Globus pallidus (tissue), 1 donor: Measurements from ENCODE around the gene MXRA5.
"Not testable (repeated sequence)": the region's sequence is repeated elsewhere in the genome, so short reads cannot be mapped to it uniquely, and the experiment has no call there.

Source experiments
- DNase-seq: peaks from one replicate; pipeline ENCODE4 v3.0.0-alpha.2; 2015; ENCODE audit warnings: low spot score

MXRA5 gene

DNA sequence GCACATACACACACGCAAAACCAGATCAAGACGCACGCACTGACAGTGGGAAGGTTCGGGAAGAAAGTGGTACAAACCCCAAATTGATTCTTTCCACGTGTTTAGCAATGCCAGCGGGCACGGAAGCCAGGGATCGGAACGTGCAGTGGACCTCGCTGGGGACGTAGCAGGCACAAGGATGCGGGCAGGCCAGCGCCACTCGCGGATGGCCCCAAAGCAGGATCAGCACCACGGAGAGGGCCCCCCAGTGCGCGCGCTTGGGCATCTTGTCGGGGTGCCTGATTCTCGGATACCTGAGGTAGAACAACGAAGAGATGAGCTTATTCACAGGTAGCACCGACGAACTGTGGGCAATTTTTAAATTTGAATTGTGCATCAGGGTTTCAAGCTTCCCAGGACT, 2.9 kb downstream of the MXRA5 start:
- DNase-seq: not testable (repeated sequence)

DNA sequence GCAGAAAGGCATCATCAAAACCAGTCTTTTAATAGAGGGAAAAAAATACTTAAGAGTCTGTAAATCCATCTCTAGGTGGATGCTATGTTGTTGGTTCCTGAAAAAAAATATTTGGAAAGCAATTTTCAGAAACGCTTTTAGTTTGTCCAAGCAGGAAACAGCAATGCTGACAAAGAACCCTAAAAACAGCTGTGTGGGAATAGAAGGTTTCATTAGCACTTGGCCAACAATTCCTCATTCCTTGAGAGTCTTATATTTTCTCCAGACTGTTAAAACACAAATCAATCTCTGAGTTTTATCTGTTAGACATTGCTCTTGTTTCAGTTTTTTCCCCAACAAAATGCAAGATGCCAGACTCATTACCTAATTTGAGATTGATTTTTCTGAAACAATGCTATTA, 6.4 kb downstream of the MXRA5 start:
- no peak for DNase-seq

DNA sequence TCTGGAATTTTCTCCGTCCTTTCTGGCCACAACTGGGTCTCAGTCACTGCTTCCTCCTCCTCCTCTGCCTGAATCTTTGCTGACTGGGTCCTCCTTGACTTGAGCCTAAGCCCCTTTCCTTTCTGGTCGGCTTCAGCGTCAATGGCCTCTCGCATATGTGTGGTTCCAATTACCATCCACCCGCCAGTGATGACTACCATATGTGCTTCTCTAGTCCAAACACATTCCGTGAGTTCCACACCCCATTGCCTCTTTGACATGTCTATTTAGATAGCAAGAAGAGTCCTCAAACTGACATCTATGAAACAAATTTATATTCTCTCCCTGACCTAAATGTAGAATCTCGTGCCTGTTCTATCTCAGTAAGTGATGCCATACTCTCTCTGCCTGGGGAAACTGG, 19.8 kb downstream of the MXRA5 start:
- DNase-seq: no peak

DNA sequence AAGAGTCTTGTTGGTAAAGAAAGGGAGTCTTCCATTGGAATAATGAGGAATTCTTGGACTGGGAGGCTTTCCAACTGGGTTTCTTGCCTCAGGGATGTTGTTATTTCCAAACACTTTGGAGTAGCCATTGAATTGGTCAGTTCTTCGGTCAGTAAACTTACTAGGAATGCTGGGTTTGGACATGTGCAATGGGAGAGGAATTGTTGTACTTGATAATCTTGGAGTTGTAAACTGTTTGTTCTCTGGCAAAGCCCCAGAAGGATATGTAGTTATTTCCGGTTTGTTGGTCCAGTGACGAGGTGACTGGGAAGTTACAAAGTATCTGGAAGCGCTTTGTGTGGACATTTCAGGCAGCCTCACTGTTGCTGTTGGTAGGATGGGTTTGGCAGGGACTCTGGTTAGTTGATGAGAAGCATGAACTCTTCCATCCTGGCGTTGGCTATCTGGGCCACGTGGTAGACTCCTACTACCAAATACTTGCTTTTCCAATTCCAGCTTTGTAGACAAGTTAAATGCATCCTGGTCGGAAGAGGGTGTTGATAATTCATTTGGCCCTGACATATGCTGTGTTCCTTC, 25.9 kb downstream of the MXRA5 start:
- no peak for DNase-seq

DNA sequence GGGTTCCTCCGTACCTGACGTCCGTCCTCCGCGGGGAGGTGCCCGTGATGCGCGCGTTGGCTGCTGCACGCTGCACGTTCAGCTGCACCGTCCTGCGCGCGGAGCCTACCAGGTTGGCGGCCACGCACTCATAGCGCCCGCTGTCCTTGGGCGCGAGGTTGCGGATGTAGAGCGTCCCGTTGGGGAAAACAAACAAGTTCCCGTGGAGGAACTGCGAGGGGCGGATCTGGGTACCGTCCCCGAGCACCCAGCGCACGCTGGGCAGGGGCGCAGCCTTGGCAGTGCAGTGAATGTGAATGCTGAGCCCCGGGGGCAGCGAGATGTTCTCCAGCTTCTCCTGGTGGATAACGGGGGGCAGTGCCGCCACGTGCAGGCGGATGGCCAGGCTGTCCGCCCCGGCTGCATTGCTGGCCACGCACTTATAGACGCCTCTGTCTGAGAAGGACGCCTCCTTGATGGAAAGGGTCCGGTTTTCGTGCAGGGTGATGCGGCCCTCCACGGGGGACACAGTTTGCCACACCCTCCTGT, 29.2 kb downstream of the MXRA5 start:
- DNase-seq: no peak

DNA sequence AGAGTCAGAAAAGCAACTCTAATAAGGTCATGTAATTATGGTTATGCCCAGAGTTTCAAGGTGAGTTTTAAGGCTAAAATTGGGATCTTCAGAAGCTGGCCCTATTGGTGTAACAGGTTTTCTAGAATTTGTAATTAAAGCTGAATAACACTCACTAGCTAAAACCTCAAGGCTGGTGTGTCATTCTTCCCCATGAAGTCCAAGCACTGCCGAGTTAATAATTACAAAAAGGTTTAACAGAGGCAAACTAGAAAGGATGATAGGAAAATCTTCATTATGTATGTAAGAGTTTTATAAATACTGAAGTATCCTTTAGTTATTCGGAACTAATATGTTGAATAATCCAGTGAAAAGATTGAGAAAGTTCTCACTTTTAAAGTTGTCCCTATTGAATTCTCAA, 34.3 kb downstream of the MXRA5 start:
- DNase-seq: no peak

DNA sequence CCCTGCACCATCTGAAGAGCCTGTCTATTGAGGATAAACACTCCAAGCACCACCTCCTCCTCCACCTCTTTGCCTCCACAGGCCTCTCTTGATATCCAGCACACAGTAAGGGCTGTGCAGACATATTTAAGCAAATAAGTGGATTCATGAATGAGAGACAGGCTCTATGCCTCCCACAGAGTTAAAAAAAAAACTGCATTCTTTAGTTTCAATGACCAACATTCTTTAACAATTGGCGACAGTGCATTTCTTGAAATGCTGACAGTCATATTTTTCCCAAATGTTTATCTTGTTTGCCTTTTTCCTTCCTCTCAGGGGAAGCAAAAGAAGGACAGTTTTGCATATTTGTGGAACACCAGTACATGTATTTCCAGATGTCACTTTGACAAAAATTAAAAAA, 38.6 kb downstream of the MXRA5 start:
- no peak for DNase-seq

DNA sequence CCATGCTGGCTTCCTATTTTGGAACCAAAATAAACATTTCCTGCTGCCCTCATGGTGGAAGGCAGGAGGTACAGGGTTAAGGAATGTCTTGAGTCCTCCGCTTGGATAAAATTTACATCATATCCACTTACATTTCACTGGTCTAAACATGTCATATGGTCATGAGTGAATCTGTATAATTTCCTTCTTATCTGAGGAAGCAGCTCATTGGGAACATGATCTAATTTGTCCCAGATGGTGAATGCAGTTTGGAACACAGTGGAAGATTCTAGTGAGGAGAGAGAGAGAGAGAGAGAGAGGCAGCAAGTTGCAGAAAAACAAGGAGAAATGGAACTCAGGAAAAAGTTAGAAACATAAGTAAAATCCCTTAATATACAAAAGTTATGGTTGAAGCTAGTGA, 46.8 kb downstream of the MXRA5 start:
- no peak for DNase-seq

DNA sequence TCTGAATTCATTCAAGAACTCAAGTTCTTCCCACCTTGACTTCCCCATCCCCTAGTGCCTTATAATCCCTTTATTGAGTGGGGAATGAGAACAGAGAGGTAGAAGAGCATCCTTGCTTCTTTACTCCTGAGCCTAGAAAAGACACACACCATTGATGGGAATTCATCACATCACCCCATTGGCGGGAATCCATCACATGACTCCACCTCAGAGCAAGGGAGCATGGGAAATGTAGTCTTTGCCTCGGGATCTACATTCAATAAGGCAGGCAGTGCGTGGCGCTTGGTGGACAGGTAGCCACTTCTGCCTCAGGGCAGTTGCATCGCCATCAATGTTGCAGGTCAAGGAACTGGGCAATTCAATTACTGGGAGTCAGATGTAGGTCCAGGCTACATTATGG, 50.7 kb downstream of the MXRA5 start:
- no peak for DNase-seq

DNA sequence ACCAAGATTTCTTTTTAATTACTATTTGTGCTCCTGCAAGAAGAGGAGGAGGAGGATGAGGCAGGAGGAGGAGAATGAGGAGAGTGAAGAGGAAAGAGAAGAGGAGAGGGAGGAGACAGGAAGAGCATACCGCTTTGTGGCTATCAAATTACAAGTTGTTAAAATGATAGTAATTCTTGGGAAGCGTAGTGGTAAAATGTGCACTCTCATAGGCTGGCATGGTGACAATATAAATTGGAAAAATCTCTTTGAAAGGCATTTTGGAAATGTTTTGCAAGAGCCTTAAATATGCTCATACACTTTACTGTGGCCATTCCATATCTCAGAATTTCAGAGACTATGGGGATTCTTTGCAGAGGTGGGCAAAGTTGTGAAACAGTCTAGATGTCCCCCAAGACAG, 53.2 kb downstream of the MXRA5 start:
- DNase-seq: no peak

DNA sequence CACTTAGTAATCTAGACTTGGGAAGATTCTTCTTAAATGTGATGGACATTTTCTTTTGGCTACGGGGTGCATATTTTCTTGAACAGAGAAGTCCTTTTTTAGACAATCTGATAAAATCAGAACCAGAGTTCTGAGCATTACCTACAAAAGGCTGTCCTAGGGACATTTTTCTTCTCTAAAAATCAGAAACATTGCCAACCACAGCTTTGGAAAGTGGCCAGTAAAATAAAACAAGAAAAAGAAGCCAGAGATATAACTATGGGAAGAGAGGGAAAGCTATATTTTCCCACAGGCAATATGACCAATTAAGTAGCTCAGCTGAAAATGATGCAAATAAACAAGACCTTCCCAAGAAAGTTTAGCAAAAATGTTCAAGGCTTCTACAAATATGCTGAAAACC, 55.9 kb downstream of the MXRA5 start:
- DNase-seq: no peak

DNA sequence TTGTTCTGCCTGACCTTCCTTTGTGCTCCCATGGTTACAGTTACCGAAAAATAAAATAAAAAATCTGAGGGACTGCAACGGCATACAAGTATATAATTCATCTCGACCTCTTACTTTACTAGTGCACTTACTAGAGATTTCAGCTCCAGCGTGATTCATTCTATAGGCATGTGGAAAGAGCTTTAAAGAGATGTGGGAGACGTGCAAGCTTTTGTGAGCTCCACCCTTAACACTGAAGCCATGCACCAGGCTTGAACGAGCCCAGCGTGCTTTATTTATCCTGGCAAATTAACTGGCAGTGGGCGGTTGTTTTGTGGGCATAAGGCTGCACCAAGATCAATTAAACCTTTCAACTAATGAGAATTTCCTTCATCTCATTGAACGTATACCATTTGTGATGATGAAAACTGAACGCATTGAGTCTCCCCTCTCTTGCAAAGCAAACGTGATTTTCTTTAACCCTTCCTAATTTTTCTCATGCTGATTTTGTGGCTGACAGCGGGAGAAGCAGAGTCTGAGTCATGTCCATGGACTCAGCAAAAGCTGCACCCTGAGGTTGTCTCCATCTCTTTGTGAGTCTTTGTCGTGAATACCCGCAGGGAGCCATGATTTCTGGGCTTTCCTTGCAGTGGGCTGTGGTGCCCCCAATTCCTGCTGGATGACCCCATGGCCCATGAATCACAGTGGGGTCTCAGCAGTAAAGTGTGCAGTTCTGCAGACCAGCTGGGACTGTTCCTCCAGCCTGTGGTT, 60.1 kb downstream of the MXRA5 start:
- no peak for DNase-seq

DNA sequence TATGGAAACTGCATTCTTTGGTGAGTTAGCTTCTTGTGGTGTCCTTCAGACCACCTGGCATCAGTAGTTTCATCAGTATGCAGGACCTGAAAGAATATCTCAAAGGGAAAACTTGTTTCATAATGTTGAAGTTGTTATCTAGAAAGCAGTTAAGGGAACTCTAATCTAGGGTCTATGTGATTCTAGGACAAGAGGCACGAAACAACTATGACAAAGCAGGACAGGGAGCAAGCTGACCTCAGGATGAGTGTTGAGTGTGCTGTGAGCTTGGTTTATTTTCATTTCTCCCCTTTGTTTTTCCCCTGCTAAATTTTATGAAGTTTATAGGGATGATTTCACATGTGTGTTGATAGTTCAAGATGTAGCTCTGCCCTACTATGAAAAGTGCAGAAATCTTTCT, 65.7 kb downstream of the MXRA5 start:
- no peak for DNase-seq

DNA sequence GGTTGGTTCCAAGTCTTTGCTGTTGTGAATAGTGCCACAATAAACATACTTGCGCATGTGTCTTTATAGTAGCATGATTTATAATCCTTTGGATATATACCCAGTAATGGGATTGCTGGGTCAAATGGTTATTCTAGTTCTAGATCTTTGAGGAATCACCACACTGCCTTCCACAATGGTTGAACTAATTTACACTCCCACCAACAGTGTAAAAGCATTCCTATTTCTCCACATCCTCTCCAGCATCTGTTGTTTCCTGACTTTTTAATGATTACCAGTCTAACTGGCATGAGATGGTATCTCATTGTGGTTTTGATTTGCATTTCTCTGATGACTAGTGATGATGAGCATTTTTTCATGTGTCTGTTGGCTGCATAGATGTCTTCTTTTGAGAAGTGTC, 72.8 kb downstream of the MXRA5 start:
- DNase-seq: not testable (repeated sequence)

DNA sequence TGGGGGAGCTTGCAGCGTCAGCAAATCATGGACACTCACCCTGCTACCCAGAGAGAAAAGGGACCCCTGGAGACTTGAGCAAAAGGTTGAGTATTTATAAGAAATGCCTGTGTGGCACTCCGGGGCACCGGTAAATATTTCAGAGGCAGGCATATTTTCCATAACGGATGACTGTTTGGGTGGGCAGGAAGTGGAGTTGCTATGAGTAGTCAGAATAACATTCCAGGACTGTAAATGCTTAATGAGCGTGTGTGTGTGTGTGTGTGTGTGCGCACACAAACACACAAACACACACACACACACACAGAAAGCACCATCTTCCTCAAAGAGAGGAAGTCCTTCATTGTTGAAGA, 74.6 kb downstream of the MXRA5 start:
- peak; percentile 5 for DNase-seq

DNA sequence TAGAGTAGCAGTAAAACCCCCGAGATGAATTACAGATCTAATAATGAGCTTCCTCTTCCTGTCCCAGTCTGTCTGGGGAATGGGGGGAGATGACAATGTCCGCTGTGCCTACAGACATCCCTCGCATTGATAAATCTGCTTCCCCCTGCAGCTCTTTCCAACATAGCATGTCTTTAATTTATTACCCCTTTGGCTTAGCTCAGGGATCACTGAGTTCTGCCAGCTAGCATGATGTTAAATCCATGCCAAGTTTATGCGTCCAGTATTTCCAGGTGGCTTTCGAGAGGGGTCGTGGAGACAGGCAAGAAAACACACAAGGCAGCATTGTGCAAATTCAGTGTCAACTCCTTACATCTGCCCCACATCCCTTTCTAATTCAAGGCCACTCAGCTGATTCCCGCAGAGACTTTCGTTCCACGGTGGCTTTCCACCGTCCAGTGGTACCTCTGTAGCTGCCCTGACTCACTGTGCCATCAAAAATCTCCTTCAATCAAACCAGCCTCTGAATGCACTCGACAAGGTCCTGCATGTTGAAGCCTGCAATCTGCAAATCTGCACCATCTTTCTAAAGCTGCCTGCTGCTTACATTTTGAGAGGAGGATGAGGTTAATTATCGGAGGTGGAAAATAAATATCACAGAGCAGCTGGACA, 75.1 kb downstream of the MXRA5 start:
- DNase-seq: peak; percentile 1

DNA sequence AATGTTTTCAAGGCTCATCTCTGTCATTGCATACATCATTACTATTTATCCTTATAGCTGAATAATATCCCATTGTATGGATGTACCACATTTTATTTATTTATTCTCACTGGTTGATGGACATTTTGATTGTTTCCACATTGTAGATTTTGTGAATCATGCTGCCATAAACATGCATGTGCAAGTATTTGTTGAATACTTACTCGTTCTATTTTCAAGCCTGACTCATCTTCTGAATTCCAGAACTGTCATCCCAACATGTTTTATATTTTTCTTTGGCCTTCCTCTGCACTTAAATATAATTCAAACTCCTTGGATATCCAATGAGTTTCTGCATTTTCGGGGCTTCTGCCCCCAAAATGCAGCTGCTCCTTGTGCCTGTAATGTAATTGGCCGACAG, 77.6 kb downstream of the MXRA5 start:
- DNase-seq: no peak

DNA sequence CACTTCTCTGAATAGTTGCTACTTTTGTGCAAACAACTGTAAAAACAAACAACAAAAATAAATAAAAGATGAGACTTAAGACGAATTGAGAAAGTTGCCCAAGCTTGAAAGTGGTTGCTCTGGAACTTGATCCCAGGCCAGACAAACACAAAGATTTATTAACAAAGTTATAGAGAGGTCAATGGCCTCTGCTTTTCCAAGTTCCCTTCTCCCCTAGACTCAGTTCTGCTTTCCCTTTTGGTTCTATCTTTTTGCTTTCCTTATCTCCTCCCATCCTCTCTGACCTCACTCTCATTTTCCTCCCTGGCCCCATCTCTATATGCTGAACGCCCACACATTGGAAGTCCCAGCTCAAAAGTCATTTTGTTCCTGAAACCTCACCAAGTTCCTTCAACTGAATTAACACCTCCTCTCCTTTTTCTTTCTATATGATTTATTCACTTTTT, 82.7 kb downstream of the MXRA5 start:
- peak; percentile 3 for DNase-seq

DNA sequence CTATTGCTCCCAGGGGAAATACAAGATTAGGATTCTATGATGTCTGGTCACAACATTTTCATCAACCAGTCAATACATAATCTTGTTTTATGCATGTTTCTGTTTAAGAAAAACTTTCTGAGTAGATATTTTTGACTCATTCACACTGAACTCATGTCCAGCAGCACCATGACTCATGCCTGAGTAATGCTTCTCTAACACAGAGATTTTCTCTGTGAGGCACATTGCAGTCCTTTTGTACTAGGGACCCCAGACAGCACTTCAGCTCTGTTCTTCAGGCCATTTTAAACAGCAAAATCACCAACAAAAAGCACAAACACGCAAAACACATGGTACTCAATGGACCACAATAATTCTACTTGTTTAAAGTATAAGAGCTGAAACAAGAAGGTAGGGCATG, 83.6 kb downstream of the MXRA5 start:
- DNase-seq: no peak
